Fibroblast of peridontal ligament (primary cell): ENCODE measurements around the gene SRPK2.
A peak's percentile ranks its signal among the peaks of the same experiment; 100 is the strongest.
"Not testable (repeated sequence)": the region's sequence is repeated elsewhere in the genome, so short reads cannot be mapped to it uniquely, and the experiment has no call there.

Experiments
- DNase-seq: peaks from one replicate; pipeline ENCODE4 v3.0.0-alpha.2; 2010; ENCODE audit errors: extremely low read depth

Gene SRPK2

DNA sequence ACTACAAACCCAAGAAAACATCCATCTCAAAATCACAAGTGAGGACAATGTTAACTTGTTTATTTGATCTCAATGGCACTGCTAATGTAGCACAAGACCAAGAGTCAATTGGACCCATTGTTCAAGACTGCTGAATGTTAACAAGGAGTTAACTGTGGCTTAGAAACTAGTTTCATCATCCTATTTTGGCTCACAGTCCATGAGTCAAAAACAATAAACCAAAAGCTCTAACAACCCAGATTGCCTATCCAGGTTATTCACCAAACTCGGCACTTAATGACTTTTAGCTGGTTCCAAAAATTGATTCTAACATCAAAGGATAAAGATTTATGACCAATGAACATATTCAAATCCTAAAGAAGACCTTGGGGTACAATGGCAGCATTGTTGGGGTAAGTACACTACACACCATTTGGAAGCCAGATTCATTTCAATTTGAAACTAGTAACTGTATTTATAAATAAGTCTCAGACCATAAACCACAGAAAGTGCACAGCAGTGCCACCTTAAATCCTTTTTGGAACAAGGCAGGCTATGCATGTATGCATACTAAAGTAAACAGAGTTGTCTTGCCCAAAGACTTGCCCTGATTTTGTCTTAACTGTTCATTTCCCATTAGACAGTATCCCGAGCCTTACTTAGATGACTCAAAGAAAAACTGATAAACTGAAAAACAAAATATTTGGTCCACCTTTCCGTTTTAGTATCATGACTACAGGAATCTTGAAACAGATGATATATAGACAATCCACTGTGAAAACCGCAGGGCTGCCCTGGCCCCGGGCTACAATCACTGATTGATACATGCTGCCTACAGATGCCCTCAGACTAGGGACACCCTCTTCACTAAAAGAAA is 84.5 kb downstream of the SRPK2 start:
- peak; percentile 79 for DNase-seq

DNA sequence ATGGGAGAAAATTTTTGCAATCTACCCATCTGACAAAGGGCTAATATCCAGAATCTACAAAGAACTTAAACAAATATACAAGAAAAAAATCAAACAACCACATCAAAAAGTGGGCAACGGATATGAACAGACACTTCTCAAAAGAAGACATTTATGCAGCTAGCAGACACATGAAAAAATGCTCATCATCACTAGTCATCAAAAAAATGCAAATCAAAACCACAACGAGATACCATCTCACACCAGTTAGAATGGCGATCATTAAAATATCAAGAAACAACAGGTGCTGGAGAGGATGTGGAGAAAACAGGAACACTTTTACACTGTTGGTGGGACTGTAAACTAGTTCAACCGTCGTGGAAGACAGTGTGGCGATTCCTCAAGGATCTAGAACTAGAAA is 88.1 kb downstream of the SRPK2 start:
- not testable (repeated sequence) for DNase-seq

DNA sequence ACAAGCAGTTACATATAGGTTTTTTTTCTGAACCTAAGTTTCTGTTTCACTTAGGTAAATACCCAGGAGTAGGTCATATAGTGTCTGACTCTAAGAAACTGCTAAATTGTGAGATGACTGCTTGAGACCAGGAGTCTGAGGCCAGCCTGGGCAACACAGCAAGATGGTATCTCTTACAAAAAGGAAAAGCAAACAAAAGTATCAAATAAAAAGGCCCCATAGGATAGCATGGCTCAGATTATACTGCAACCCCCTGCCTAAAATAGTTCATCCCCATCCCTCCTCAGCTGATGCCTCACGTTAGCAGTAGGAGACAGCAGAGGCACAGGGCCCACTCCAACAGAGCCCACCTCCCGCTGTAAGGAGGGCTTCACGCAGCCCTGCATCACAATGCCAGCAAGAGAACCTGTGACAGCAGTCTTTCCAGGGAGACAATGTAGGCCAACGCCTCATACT is 90.3 kb downstream of the SRPK2 start:
- DNase-seq = no peak

- no peak for DNase-seq
These were observed 90.7 kb downstream of the SRPK2 start for GRCh38 chr7:105297985-105298384.

- no peak for DNase-seq
These were observed 91.4 kb downstream of the SRPK2 start for GRCh38 chr7:105297309-105297708.

GRCh38 chr7:105296491-105296890 is 92.2 kb downstream of the SRPK2 start:
- no peak for DNase-seq

DNA sequence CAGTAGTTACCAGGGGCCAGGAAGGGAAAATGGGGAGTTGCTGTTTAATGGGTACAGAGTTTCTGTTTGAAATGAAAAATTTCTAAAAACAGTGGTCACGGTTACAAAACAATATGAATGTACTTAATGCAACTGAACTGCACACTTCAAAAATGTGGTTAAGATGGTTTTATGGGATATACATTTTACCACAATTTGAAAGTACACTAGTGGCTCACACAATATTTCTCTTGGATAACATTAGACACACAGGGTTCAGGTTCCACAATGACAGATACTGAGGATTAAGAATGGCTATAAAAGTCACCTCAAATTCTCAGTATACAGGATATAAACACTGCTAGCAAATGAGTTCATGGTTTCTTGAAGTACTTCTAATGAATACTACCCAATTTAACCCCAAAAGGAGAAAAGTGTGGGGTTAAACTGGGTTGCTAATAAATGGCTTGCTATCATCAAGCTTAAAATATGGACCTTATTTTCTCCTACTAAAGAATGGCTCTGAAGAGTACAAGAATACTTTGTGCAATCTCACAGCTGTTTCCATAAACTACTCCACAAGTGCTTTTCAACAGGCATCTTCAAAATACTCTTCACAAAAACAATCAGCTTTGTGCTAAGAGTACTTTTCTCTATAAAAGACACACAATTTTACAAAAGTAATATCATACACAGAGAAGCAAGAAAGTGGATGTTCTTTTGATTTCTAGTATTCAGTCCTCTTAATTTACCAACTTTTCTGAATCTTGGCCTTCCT is 92.9 kb downstream of the SRPK2 start:
- peak; percentile 21 for DNase-seq

GRCh38 chr7:105294482-105294881 is 94.2 kb downstream of the SRPK2 start:
- DNase-seq = not testable (repeated sequence)

DNA sequence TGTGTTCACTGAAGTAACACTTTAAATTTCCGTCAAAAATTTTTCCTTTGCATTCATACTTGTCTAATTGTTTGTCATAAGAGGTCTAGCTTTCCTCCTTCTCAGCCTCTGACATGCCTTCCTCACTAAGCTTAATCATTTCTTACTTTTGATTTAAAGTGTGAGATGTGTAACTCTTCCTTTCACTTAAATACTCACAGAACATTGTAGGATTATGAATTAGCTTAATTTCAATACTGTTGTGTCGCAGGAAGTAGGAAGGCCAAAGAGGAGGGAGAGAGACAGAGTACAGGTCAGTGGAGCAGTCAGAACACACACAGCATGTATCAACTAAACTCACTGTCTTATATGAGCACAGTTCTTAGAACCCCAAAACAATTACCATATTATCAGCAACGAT is 99.0 kb downstream of the SRPK2 start:
- no peak for DNase-seq

DNA sequence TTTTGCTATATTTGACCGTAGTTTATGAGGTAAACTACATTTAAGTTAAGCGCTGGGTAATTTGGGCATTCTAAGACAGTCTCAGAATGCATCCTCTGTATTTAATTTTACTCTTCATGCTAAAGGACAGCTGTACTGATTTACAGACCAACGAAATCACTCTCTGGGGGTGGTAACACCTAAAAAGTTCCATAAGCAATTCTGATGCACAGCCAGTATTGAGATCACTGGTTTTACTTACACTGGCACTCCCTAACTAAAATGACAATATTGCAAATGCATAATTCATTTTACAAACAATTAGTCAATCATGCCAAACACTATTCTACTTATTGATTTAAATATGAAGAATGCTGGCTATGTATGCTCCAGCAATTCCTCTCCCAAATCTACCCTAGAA is 102.3 kb downstream of the SRPK2 start:
- DNase-seq = no peak

DNA sequence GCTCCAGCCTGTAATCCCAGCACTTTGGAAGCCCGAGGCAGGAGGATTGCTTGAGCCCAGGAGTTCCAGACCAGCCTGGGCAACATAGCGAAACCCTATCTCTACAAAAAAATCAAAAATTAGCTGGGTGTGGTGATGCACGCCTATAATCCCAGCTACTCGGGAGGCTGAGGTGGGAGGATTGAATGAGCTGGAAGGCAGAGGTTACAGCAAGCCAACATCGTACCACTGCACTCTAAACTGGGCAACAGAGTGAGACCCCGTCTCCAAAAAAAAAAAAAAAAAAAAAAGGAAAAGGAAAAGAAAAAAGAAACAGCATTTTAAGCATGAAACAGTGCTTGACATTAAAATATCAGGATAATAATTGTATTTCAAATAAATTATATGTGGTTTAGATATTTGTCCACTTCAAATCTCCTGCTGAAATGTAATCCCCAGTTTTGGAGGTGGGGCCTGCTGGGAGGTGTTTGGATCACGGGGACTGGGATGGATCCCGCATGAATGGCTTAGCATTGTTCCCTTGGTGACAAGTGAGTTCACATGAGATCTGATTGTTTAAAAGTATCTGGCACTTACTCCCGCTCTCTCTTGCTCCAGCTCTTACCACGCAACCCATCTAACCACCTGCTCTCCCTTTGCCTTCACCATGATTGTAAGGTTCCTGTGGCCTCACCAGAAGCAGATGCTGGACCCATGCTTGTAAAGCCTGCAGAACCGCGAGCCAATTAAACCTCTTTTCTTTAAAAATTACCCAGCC is 103.4 kb downstream of the SRPK2 start:
- no peak for DNase-seq

GRCh38 chr7:105284014-105284413 is 104.7 kb downstream of the SRPK2 start:
- DNase-seq = no peak

GRCh38 chr7:105281966-105282365 is 106.8 kb downstream of the SRPK2 start:
- no peak for DNase-seq

GRCh38 chr7:105279688-105280007 is 109.1 kb downstream of the SRPK2 start:
- DNase-seq = no peak

DNA sequence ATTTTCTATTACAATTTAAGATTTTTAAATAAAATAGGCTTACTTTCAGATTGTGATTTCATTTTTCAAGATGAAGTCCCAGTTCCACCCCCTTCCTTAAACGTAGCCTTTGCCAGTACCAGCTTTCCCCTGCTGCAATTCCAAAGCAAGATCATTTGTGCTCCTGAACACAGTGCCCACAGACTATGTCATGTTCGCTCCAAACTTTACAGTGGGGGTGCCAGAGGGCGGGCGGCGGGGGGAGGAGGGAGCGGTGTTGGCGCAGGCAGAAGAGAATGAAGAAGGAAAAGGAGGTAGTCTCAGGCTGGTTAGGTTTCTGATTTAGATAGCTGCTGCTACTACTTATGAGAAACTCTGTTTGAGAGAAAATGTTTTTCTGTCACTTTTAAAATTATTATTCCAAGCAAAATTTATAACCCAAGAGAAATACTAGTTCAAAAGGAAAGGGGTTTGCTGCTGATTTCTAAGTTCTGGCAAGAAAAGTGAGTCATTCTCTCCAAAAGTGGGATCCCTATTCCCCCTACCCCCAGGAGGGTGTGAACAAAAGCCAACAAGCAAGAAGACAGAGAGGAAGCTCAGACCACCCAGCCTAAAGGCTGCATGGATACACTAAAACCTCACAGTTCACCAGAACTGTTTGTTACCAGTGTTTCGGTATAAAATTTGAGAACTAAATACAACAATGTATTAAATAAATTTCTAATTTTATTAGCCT is 109.6 kb downstream of the SRPK2 start:
- peak; percentile 58 for DNase-seq

DNA sequence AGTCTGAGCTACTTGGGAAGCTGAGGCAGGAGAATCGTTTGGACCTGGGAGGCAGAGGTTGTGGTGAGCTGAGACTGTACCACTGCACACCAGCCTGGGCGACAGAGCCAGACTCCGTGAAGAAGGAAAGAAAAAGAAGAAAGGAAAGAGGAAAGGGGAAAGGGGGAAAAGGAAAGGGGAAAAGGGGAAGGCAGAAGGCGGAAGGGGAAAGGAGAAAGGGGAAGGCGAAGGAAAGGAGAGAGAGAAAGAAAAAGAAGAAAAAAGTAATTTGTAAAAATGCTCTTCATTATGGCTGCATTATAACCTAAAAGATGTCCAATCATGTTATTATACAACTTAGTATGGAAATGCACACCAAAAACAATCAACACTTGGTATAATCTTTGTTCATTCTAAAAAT is 110.2 kb downstream of the SRPK2 start:
- no peak for DNase-seq

GRCh38 chr7:105277341-105277740 is 111.4 kb downstream of the SRPK2 start:
- no peak for DNase-seq

- no peak for DNase-seq
These were observed 118.6 kb downstream of the SRPK2 start for GRCh38 chr7:105270117-105270516.

DNA sequence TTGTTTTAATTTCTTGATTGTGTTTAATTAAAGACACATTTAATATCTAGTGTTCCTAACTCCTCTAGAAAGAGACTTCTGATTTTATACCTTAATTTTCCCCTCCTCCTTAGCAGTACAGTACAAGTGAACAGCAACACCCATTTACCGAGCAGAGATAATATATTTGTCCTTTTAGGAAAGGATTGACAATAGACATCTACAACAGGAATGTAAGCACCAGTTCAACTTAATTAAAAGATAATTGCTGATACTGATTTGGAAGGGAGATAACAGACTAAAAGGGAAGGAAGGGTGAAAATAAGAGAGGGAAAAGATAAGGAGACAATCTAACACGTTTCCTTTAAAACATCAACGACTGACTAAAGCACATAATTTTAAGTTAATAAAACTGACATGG is 119.3 kb downstream of the SRPK2 start:
- DNase-seq = no peak

DNA sequence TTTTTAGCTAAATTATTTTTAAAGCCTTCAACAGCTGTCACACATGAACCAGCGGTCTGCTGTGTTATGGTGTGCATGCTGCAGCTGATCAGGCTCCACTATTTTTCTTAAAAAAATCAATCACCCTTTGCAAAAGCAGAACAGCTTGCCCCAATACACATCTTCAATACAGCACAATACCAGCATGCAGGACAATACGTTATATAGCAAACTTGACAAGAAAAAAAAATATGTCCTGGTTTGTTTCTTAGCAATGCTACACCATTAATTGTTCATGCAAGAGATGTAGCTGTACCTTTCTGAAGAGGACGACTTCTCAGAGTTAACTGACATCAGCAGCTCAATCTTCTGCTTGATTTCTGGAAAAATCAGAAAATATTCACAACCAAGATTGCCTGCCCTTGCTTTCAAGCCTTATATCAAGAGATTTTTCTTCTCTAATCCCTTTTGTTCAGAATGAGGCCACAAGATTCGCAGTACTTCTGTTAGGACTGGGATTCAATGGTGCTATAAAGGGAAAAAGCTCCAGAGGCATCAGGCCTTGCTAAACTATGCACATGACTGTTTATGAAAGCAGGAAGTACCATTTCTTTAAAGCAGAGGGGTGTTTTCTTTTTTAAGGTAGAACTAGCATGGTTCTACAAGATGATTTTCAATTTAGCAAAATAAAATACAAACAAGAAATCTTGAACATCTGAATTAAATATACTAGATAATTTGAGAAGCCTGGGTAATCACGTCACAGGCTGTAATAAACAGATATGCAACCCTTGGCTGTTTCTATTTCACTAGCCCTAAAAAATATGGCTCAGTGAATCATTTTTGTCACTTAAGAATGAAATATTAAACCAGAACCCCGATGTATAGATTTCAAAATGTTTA is 120.0 kb downstream of the SRPK2 start:
- peak; percentile 86 for DNase-seq

GRCh38 chr7:105268056-105268455 is 120.7 kb downstream of the SRPK2 start:
- peak; percentile 69 for DNase-seq
